ENCODE measurements around the gene DBP. TPM values are rescaled to one million over a fixed set of nuclear protein-coding genes. Genes with fewer than 3 reads are reported as not detected.
"Not testable (repeated sequence)": the region's sequence is repeated elsewhere in the genome, so short reads cannot be mapped to it uniquely, and the experiment has no call there.

Gene DBP
- total RNA-seq, 1 experiment from 2014 or later = 24.4 TPM

DNA sequence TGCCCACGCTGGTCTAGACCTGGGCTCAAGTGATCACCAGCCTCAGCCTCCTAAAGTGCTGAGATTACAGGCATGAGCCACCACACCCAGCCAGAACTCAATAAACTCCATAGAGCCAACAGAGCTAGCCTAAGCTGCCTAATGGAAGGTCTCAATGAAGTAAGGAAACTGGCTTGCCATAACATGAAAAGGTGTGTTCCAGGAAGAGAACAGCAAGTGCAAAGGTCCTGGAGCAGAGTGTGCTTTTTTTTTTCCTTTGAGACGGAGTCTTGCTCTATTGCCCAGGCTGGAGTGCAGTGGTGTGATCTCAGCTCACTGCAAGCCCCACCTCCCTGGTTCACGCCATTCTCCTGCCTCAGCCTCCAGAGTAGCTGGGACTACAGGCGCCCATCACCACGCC, 20.6 kb upstream of the DBP start:
- not testable (repeated sequence) for DNase-seq; H3K9me3 ChIP-seq (replicated peaks); H3K4me3 ChIP-seq; H3K27me3 ChIP-seq
- Histone ChIP-seq H3K36me3 (peaks cover 21% of the 10 kb centered on the region), H3K4me1 (peaks cover 38% of the 10 kb centered on the region), H3K27ac (peak overlapping the region; percentile 93)

DNA sequence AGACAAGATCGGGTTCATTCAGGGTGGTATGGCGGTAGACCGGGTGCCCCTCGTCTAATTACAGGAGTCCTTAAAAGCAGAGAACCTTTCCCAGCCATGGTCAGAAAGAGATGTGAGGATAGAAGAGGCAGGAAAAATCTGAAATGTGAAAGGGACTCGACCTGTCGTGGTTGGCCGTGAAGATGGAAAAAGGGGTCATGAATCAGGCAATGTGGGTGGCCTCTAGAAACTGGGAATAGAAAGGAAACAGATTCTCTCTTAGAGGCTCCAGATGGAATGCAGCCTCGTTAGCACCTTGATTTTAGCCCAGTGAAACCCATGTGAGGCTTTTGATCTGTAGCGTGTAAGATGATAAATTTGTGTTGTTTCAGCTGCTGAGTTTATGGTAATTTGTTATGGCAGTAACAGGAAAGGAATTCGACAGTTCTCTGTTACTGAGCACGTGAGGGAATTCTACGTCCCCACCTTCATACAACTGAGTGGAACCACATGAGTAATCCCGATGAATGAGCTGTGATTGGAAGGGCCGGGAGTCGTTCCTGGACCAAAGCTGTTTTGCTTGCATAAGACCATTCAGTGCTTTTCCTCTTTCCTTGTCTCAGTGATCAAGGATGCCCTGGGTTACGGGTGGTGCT, 19.8 kb upstream of the DBP start:
- peak overlapping the region; percentile 93 for H3K27ac ChIP-seq
- H3K4me3 ChIP-seq = no peak overlapping the region
- peak; percentile 90 to 97 for DNase-seq
- peaks cover 43% of the 10 kb centered on the region for H3K4me1 ChIP-seq
- H3K27me3 ChIP-seq = no peaks in the 10 kb centered on the region
- H3K36me3 ChIP-seq = peaks cover 13% of the 10 kb centered on the region
- H3K9me3 ChIP-seq (replicated peaks) = no peaks in the 10 kb centered on the region

DNA sequence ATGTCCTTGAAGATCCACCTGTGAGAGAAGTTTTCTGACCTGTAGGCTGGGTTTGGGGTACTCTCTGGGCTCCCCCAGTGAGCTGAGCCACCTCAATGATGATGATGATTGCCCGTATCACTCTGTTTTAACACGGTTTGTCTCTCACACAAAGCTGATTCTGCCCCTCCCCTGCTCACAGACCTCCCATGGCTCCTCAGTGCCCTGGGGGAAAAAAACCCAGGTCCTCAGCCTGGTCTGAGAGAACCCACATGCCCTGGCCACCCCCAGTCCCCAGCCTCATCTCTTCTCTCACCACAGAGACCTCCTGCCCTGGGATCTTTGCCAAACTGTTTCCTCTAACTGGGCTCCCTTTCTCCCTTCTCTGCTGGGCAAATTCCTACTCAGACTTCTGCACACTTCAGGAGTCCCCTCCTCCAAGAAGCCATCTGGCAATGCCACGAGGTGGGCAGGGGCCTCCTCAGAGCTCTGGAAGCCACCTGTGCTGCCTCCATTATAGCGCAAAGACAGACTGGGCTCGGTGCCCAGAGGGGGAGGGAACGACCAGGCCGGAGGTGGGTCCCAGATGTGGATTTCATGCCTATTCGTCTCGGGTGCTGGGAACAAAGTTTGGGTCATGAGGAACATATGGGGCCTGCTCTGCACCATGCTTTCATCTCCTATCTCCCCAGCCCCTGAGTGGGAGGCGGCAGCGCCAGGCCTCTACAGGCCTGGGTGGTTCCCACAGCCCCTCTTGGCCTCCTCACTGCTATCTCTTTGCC, 17.3 kb upstream of the DBP start:
- H3K27ac ChIP-seq = peak overlapping the region; percentile 93

DNA sequence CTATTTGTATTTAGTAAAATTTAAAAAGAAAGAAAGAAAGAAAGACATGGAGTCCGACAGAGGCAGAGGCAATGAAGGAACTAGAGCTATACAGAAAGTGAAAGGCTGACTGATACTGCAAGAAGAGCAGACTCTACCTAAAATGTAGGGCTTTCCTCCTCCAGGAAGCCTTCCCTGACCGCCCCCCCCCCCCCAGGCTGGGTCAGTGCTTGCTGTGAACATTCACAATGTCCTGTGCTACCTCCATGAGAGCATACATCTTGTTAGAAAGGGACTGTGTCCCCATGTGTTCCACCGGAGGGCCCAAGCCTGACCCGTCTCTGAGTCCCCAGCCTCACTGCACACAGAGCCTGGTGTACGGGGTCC, 14.5 kb upstream of the DBP start:
- Histone ChIP-seq H3K36me3 (no peaks in the 10 kb centered on the region), H3K9me3 (replicated peaks) (no peaks in the 10 kb centered on the region), H3K27me3 (no peaks in the 10 kb centered on the region), H3K4me3 (no peak overlapping the region), H3K4me1 (peaks cover 45% of the 10 kb centered on the region), H3K27ac (no peak overlapping the region)
- no peak for DNase-seq

More for the DNA sequence above, 17.3 kb upstream of the DBP start:
- DNase-seq = peak; percentile 99 to 100
- H3K9me3 ChIP-seq (replicated peaks) = no peaks in the 10 kb centered on the region
- H3K27me3 ChIP-seq = no peaks in the 10 kb centered on the region
- H3K36me3 ChIP-seq = no peaks in the 10 kb centered on the region
- H3K4me1 ChIP-seq = peaks cover 46% of the 10 kb centered on the region
- no peak overlapping the region for H3K4me3 ChIP-seq

DNA sequence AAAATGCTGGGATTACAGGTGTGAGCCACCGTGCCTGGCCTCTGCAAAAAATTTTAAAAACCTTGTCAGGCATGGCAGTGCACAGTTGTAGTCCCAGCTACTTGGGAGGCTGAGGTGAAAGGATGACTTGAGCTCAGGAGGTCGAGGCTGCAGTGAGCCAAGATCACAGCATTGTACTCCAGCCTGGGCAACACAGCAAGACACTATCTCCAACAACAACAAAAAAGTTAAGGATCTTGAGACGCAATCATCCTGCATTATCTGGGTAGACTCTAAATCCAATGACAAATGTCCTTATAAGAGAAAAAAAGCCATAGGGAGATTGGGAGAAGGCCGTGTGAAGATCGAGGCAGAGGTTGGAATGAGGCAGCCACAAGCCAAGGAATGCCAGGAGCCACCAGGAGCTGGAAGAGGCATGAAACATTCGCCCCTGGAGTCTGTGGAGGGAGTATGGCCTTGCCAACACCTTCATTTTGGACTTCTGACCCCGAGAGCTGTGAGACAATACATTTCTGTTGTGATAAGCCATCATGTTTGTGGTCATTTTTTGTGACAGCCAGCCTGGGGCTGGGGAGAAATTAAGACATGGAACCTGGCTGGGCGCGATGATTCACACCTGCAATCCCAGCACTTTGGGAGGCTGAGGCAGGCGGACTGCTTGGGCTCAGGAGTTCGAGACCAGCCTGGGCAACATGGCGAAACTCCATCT, 13.9 kb upstream of the DBP start:
- no peaks in the 10 kb centered on the region for H3K27me3 ChIP-seq
- H3K9me3 ChIP-seq (replicated peaks) = no peaks in the 10 kb centered on the region
- peaks cover 40% of the 10 kb centered on the region for H3K4me1 ChIP-seq
- no peak overlapping the region for H3K4me3 ChIP-seq
- no peak overlapping the region for H3K27ac ChIP-seq
- no peaks in the 10 kb centered on the region for H3K36me3 ChIP-seq
- DNase-seq = no peak

DNA sequence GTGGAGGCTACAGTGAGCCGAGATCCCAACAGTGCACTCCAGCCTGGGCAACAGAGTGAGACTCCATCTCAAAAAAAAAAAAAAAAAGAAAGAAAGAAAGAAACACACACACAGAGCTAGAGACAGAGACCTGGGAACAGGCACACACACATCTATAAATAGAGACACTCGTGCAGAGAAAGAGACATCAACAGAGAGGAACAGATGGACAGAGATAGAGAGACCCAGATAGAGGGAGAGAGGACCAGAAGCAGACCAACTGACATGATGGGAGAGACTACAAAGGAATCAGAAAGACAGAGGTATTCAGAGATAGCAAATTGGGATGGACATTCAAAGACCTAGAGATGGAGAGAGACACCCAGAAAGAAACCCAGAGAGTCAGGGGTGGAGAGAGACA, 11.0 kb upstream of the DBP start:
- Histone ChIP-seq H3K4me3 (no peak overlapping the region), H3K27me3 (no peaks in the 10 kb centered on the region), H3K27ac (no peak overlapping the region), H3K36me3 (no peaks in the 10 kb centered on the region), H3K4me1 (peaks cover 26% of the 10 kb centered on the region), H3K9me3 (replicated peaks) (no peaks in the 10 kb centered on the region)
- no peak for DNase-seq

DNA sequence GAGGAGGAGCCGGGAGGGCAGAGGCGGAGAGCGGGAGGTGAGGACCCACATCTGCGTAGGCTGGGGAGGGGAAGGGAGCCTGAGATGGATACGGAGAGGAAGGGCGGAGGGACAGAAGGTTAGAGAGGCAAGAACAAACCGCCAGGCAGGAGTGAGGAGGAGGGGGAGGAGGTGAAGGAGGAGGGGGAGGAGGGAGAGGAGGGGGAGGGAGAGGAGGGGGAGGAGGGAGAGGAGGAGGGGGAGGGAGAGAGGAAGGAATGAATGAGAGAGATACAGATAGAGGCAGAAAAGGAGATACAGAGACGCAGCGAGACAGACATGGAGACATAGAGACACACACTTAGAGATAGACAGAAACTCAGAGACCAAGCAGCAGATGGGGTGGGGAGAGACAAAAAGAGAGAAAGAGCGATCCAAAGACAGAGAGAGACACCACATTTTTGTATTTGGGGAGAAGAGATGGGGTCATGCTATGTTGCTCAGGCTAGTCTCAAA, 9.6 kb upstream of the DBP start:
- DNase-seq = no peak
- Histone ChIP-seq H3K27ac (peak overlapping the region; percentile 38; the same call in 1 of the 2 replicates), H3K9me3 (replicated peaks) (no peaks in the 10 kb centered on the region), H3K4me1 (peaks cover 18% of the 10 kb centered on the region), H3K4me3 (peak overlapping the region; percentile 55), H3K27me3 (no peaks in the 10 kb centered on the region), H3K36me3 (no peaks in the 10 kb centered on the region)

DNA sequence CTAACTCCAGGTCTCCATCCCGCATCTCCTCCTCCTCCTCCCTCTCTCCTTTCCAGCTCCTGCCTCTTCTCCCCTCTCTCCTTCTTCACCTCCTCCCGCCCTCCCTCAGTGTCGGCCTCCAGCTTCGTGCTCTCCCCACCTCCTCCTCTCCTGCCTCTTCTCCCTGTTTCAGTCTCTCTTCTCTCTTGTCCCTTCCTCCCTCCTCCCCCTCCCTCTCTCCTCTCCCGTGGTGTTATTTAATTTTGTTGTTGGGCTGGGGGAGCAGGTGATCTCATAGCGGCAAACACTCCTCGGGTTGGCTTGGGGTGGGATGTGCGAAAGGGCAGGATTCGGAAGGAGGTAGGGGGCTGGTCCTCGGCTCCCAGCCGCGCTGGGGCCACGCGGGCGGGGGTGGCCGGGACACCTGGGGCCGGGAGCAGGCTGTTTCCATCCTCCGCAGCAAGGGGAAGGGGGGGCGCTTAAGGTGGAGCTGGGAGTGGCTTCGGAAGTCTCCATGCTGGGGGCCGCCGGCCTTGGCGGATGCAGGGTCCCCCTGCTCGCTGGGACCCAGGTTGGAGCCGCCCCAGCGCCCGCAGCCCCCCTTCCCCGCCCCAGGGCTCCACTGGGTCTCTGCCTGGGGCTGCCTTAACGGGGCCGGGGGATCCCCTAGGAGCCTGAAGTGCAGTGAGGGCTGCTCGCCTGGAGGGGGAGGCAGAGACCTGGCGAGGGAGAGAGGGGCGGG, 9.0 kb upstream of the DBP start, which contains the start of gene CA11:
Gene CA11 (minus strand): TSS at position 187 of the 721 bp plus-strand sequence. CDS start 555 bp downstream, outside the sequence.
- H3K9me3 ChIP-seq (replicated peaks) = no peaks in the 10 kb centered on the region
- H3K4me3 ChIP-seq = peak within 1 kb of the TSS; percentile 55
- H3K27me3 ChIP-seq = no peaks in the 10 kb centered on the region
- peak; percentile 93 to 95 for DNase-seq
- peaks cover 18% of the 10 kb centered on the region for H3K4me1 ChIP-seq
- H3K27ac ChIP-seq = peak within 1 kb of the TSS; percentile 38
- H3K36me3 ChIP-seq = no peaks in the 10 kb centered on the region

DNA sequence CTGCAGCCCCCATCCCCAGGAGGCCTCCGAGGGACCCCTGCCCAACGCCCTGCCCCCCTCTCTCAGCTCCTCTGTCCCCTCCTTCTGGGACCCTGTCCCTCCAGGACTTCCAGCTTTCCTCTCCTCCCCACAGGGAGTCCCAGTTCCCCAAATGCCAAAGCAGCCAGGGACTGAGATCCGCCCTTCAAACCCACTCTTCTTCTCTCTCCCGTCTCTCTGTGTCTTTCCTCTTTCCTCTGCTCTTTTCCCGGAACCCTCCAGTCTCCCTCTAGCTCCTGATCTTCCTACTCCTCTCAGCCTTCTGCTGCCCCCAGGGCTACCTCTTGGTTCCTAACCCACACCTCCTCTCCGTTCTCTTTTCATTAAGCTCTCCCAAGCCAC, 8.4 kb upstream of the DBP start:
- DNase-seq = peak in 1 of 2 experiments; percentile 62
- Histone ChIP-seq H3K4me3 (peak overlapping the region; percentile 55), H3K27me3 (no peaks in the 10 kb centered on the region), H3K4me1 (peaks cover 18% of the 10 kb centered on the region), H3K9me3 (replicated peaks) (no peaks in the 10 kb centered on the region), H3K36me3 (no peaks in the 10 kb centered on the region), H3K27ac (no peak overlapping the region; the same call in 1 of the 2 replicates)

DNA sequence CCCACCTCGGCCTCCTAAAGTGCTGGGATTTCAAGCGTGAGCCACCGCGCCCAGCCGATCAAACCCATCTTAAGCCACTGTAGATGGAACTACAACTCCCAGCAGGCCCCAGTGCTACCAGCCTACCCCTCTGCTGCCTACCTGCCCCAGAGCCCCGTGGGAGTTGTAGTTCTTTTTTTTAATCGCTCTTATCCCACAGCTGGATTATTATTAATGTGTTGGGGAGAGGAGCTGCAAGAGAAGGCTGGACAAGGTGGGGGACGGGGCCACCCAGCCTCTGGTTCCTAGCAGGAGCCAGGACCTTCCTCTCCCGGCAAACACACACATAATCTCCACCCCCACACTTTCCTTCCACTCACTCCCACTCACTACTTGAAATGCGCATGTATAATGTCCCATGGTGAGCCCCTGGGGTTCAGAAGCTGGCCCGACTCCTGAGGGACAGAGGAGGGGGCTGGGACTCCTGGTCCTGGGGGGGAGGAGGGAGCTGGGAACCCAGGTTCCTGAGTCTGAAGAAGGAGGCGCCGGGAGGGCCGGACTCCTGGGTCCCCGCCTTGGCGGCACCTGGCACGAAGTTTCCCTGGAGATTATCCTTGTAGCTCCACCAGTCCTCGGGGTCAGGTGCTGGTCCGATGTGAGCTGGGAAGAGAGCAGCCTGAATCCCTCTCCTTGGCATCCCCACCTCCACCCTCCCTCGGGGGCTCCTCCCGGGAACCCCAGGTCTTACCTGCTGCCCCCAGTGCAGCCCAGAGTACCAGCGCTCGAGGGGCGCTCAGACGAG, 7.8 kb upstream of the DBP start:
- Histone ChIP-seq H3K27me3 (no peaks in the 10 kb centered on the region), H3K4me1 (peaks cover 18% of the 10 kb centered on the region), H3K4me3 (peak overlapping the region; percentile 55), H3K9me3 (replicated peaks) (no peaks in the 10 kb centered on the region), H3K27ac (no peak overlapping the region), H3K36me3 (no peaks in the 10 kb centered on the region)
- peak; percentile 81 to 89 for DNase-seq

DNA sequence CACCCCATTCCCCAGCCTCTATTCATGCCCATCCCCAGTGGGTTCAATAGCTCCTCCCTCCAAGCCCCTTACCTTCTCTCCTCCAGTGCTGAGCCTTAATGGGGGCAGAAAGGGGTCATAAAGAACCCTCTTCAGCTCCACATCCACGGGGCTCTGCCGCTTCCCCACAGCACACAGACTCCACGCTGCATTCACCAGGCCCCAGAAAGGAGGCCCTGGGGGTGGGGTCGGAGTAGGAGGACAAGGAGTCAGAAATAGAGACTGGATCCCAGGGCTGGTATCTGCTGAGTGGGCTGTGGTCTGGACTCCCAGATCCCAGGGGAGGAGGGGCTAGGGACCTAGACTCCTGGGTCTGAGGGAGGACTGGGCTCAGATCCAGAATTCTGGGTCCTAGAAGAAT, 7.2 kb upstream of the DBP start:
- Histone ChIP-seq H3K4me3 (no peak overlapping the region), H3K36me3 (no peaks in the 10 kb centered on the region), H3K4me1 (peaks cover 13% of the 10 kb centered on the region), H3K27me3 (no peaks in the 10 kb centered on the region), H3K9me3 (replicated peaks) (no peaks in the 10 kb centered on the region), H3K27ac (no peak overlapping the region)
- DNase-seq = no peak

DNA sequence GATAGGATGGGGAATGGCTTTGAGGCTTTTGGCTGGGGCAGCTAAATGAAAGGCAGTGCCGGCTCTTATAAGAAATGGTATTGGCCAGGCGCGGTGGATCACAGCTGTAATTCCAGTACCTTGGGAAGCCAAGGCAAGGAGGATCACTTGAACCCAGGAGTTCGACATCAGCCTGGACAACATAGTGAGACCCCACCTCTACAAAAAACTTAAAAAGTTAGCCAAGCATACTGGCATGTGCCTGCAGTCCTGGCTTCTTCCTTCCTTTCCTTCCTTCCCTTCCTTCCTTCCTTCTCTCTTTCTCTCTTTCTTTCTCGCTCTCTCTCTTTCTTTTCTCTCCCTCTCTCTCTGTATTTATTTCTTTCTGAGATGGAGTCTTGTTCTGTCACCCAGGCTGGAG, 5.7 kb upstream of the DBP start:
- Histone ChIP-seq H3K4me1 (peaks cover 12% of the 10 kb centered on the region), H3K27me3 (no peaks in the 10 kb centered on the region), H3K4me3 (no peak overlapping the region), H3K27ac (no peak overlapping the region), H3K9me3 (replicated peaks) (no peaks in the 10 kb centered on the region), H3K36me3 (no peaks in the 10 kb centered on the region)
- no peak for DNase-seq

DNA sequence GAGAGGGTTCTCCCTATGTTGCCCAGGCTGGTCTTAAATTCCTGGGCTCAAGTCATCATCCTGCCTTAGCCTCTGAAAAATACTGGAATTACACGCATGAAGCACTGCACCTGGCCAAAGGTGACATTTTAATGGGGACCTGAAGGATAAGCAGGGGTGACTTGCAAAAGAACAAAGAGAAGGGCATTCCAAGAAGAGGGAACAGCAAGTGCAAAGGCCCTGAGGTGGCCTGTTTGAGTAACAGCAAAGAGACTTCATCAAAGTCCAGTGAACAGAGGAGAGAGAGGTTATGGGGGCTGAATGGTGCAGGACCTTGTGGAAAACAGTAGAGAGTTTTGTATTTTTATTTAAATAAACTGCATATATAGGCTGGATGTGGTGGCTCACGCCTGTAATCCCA, 4.7 kb upstream of the DBP start:
- Histone ChIP-seq H3K27ac (no peak overlapping the region), H3K4me3 (no peak overlapping the region), H3K36me3 (no peaks in the 10 kb centered on the region), H3K27me3 (no peaks in the 10 kb centered on the region), H3K4me1 (peaks cover 12% of the 10 kb centered on the region), H3K9me3 (replicated peaks) (no peaks in the 10 kb centered on the region)
- DNase-seq = no peak
